NT2/D1 (cell line): Measurements from ENCODE around the gene TMEM50A.
"Not testable (repeated sequence)": the region's sequence is repeated elsewhere in the genome, so short reads cannot be mapped to it uniquely, and the experiment has no call there.

Source experiments
- SUZ12 ChIP-seq: IDR thresholded peaks from 2 replicates; pipeline ENCODE4 v1.6.1; 2011; ENCODE audit not compliant: insufficient read length, insufficient read depth; ENCODE audit errors: extremely low read depth
- YY1 ChIP-seq: IDR thresholded peaks from 2 replicates; pipeline ENCODE4 v1.6.1; 2011; ENCODE audit not compliant: insufficient read length, insufficient read depth
- ZNF274 ChIP-seq: IDR thresholded peaks from 2 replicates; pipeline ENCODE4 v1.6.1; 2011; ENCODE audit warnings: mild to moderate bottlenecking, low read depth, low read length

GRCh38 chr1:25382543-25382942 is 44.4 kb downstream of the TMEM50A start:
- TF ChIP-seq SUZ12, YY1, ZNF274: not testable (repeated sequence)
